HL-60 (cell line): ENCODE data around the gene TNF.

Experiments used
- CTCF ChIP-seq: IDR thresholded peaks from one replicate; pipeline ENCODE4 v1.5.1; 2011; ENCODE audit warnings: low read length, control low read depth, inconsistent platforms; ENCODE audit not compliant: insufficient read depth
- GABPA ChIP-seq: IDR thresholded peaks from 2 replicates; pipeline ENCODE4 v1.6.1; 2012; ENCODE audit warnings: low read depth
- POLR2AphosphoS5 ChIP-seq: IDR thresholded peaks from 2 replicates; pipeline ENCODE4 v1.6.1; 2012; ENCODE audit warnings: low read depth
- REST ChIP-seq: IDR thresholded peaks from 2 replicates; pipeline ENCODE4 v1.6.1; 2012; ENCODE audit warnings: low read depth; ENCODE audit not compliant: insufficient replicate concordance
- SPI1 ChIP-seq: IDR thresholded peaks from 2 replicates; pipeline ENCODE4 v1.6.1; 2012; ENCODE audit warnings: low read depth, mild to moderate bottlenecking, borderline replicate concordance

- TF ChIP-seq CTCF (no peak), POLR2AphosphoS5 (no peak), REST (no peak), SPI1 (no peak), GABPA (no peak)
Observed at GRCh38 chr6:31548544-31548873, 26.9 kb upstream of the TNF start.
